Left ventricle myocardium inferior (tissue), 1 donor: ENCODE measurements around the gene ACTN1. TPM values are rescaled to one million over a fixed set of nuclear protein-coding genes. Genes with fewer than 3 reads are reported as not detected.

ENCODE experiments used
- DNase-seq: peaks from one replicate; pipeline ENCODE4 v3.0.0-alpha.2; 2020
- H3K27ac ChIP-seq: fragments of 200-600 bp; replicated peaks from 2 replicates; pipeline ENCODE4 v1.8.0; 2021
- H3K27me3 ChIP-seq: fragments of 200-600 bp; 2 replicates; pipeline ENCODE4 v1.8.0; 2021; ENCODE audit warnings: low read depth
- H3K36me3 ChIP-seq: fragments of 200-600 bp; 2 replicates; pipeline ENCODE4 v1.8.0; 2021
- H3K4me1 ChIP-seq: fragments of 200-600 bp; 2 replicates; pipeline ENCODE4 v1.8.0; 2021
- H3K4me3 ChIP-seq: fragments of 200-600 bp; 2 replicates; pipeline ENCODE4 v1.8.0; 2021; ENCODE audit warnings: mild to moderate bottlenecking, moderate library complexity
- H3K9me3 ChIP-seq: fragments of 200-600 bp; replicated peaks from 2 replicates; pipeline ENCODE4 v1.8.0; 2021
- intact Hi-C: fragments of 100-400 bp; cut with micrococcal nuclease; formaldehyde crosslinking; loops from one replicate; pipeline ENCODE4 v1.11.0; 2022
- total RNA-seq: library from RNA; stranded (reverse); fragmentation: NEBNext Ultra II Directional; extraction: Animal tissue kit (Norgen Biotek cat#: 25700); gene quantifications from one replicate; pipeline ENCODE4 v1.2.1, GENCODE V29; 2021
- TF ChIP-seq, protein P1 (sequence below): fragments of 200-600 bp; IDR thresholded peaks from 2 replicates; pipeline ENCODE4 v1.8.0; 2021; ENCODE audit warnings: antibody characterized with exemption, mild to moderate bottlenecking, borderline replicate concordance
- donor health status: DM: no; HTN: yes; CAD: no; lungs with severe emphysema.

Gene ACTN1
- total RNA-seq, 1 donor from 2014 or later, result 75.4 TPM

GRCh38 chr14:68948686-68949600, 30.2 kb downstream of the ACTN1 start:
- Histone ChIP-seq H3K9me3 (no peaks in the 10 kb centered on the region), H3K4me1 (peaks cover 100% of the 10 kb centered on the region), H3K36me3 (no peaks in the 10 kb centered on the region), H3K27me3 (no peaks in the 10 kb centered on the region), H3K27ac (peak overlapping the region; percentile 88), H3K4me3 (peak overlapping the region; percentile 31)
- no peak for DNase-seq
- intact Hi-C loops, result no loop called here
- TF ChIP-seq, protein P1, sequence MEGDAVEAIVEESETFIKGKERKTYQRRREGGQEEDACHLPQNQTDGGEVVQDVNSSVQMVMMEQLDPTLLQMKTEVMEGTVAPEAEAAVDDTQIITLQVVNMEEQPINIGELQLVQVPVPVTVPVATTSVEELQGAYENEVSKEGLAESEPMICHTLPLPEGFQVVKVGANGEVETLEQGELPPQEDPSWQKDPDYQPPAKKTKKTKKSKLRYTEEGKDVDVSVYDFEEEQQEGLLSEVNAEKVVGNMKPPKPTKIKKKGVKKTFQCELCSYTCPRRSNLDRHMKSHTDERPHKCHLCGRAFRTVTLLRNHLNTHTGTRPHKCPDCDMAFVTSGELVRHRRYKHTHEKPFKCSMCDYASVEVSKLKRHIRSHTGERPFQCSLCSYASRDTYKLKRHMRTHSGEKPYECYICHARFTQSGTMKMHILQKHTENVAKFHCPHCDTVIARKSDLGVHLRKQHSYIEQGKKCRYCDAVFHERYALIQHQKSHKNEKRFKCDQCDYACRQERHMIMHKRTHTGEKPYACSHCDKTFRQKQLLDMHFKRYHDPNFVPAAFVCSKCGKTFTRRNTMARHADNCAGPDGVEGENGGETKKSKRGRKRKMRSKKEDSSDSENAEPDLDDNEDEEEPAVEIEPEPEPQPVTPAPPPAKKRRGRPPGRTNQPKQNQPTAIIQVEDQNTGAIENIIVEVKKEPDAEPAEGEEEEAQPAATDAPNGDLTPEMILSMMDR, result no peak

GRCh38 chr14:68947802-68948201, 31.3 kb downstream of the ACTN1 start:
- Histone ChIP-seq H3K4me3 (peak overlapping the region; percentile 31), H3K27ac (peak overlapping the region; percentile 88), H3K4me1 (peaks cover 100% of the 10 kb centered on the region), H3K9me3 (no peaks in the 10 kb centered on the region), H3K27me3 (no peaks in the 10 kb centered on the region), H3K36me3 (no peaks in the 10 kb centered on the region)
- intact Hi-C loops, result no loop called here
- TF ChIP-seq, protein P1, result no peak
- DNase-seq, result peak; percentile 84

GRCh38 chr14:68946489-68946822, 32.6 kb downstream of the ACTN1 start:
- Histone ChIP-seq H3K4me3 (no peak overlapping the region), H3K27ac (peak overlapping the region; percentile 88), H3K36me3 (no peaks in the 10 kb centered on the region), H3K4me1 (peaks cover 100% of the 10 kb centered on the region), H3K9me3 (no peaks in the 10 kb centered on the region), H3K27me3 (no peaks in the 10 kb centered on the region)
- intact Hi-C loops, result no loop called here
- TF ChIP-seq, protein P1, result no peak
- DNase-seq, result no peak

GRCh38 chr14:68945585-68946488, 33.3 kb downstream of the ACTN1 start:
- intact Hi-C loops, result no loop called here

DNA sequence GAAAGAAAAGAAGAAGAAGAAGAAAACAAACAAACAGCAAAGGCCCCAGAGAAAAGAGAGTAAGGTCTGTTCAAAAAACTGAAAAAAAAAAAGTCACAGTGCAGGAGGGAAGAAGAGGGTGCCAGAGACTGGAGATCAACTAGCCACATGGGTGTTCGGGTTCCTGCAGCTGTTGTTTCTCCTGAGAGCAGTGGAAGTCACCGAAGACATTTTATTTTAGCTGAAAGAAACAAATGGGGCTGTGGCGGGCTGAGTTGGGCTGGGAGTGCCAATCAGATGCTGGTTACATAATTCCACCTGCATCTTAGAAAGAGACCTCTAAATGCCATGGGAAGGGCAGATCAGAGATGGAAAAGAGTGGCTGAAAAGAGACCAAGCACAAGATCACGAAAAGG, 33.9 kb downstream of the ACTN1 start:
- H3K4me3 ChIP-seq, result no peak overlapping the region
- peak overlapping the region; percentile 87 for H3K27ac ChIP-seq
- no peak for DNase-seq
- intact Hi-C loops, result no loop called here
- peaks cover 100% of the 10 kb centered on the region for H3K4me1 ChIP-seq
- H3K9me3 ChIP-seq, result no peaks in the 10 kb centered on the region
- no peaks in the 10 kb centered on the region for H3K27me3 ChIP-seq
- TF ChIP-seq, protein P1, result no peak
- H3K36me3 ChIP-seq, result no peaks in the 10 kb centered on the region

More at GRCh38 chr14:68945585-68946488, 33.3 kb downstream of the ACTN1 start:
- DNase-seq, result peak; percentile 12
- Histone ChIP-seq H3K4me1 (peaks cover 100% of the 10 kb centered on the region), H3K27ac (peak overlapping the region; percentile 88), H3K9me3 (no peaks in the 10 kb centered on the region), H3K4me3 (no peak overlapping the region), H3K27me3 (no peaks in the 10 kb centered on the region), H3K36me3 (no peaks in the 10 kb centered on the region)
- TF ChIP-seq, protein P1, result no peak
